CD4-positive, alpha-beta memory T cell (primary cell): ENCODE measurements around the gene RABGGTA. TPM values are rescaled to one million over a fixed set of nuclear protein-coding genes. Genes with fewer than 3 reads are reported as not detected.
A peak's percentile ranks its signal among the peaks of the same experiment; 100 is the strongest.

Source experiments
- CTCF ChIA-PET: fragments of 350-600 bp; sonication (Branson Sonifier 250); formaldehyde crosslinking; loops from one replicate; lab custom pipeline; 2021; ENCODE audit warnings: inconsistent platforms; ENCODE audit not compliant: partially characterized antibody; lab: Charles Lee
- POLR2A ChIA-PET: fragments of 350-600 bp; sonication (Branson Sonifier 250); formaldehyde crosslinking; loops from one replicate; lab custom pipeline; 2021; ENCODE audit not compliant: partially characterized antibody; lab: Charles Lee
- DNase-seq, 5 donors: peaks; one replicate each; pipeline versions ENCODE4 v3.0.0 to v3.0.0-alpha.2; 2020 to 2022; ENCODE audit warnings: mixed read lengths in 1 of 5
- H3K27ac ChIP-seq: one replicate; pipeline ENCODE4 v1.7.0; 2013; ENCODE audit warnings: low read depth, low read length
- H3K27me3 ChIP-seq: 2 replicates; pipeline ENCODE4 v1.7.0; 2013; ENCODE audit warnings: mild to moderate bottlenecking, low read length, moderate library complexity; ENCODE audit not compliant: insufficient read depth
- H3K36me3 ChIP-seq: 2 replicates; pipeline ENCODE4 v1.7.0; 2013; ENCODE audit warnings: mild to moderate bottlenecking, low read length, moderate library complexity; ENCODE audit not compliant: insufficient read depth
- H3K4me1 ChIP-seq: 2 replicates; pipeline ENCODE4 v1.7.0; 2013; ENCODE audit warnings: mild to moderate bottlenecking, low read length, moderate library complexity; ENCODE audit not compliant: insufficient read depth
- H3K4me3 ChIP-seq, 2 donors: one replicate each; pipeline ENCODE4 v1.7.0; 2013; ENCODE audit warnings: low read length in 2 of 2, mild to moderate bottlenecking in 1 of 2
- H3K9me3 ChIP-seq, 2 donors: one replicate each; pipeline ENCODE4 v1.7.0; 2013; ENCODE audit warnings: low read length in 2 of 2, control low read depth in 1 of 2; ENCODE audit not compliant: control insufficient read depth in 1 of 2
- H3K27ac Mint-ChIP-seq, 7 donors: one replicate each; pipeline ENCODE4 v1.8.0; 2020 to 2021; ENCODE audit warnings: mixed read lengths in 7 of 7, mild to moderate bottlenecking in 6 of 7, inconsistent platforms in 3 of 7, moderate library complexity in 3 of 7
- H3K27me3 Mint-ChIP-seq, 2 donors: one replicate each; pipeline ENCODE4 v1.8.0; 2020 to 2021; ENCODE audit warnings: mixed read lengths in 2 of 2
- H3K36me3 Mint-ChIP-seq, 2 donors: one replicate each; pipeline ENCODE4 v1.8.0; 2020 to 2021; ENCODE audit warnings: mixed read lengths in 2 of 2, inconsistent platforms in 1 of 2, mild to moderate bottlenecking in 1 of 2
- H3K4me1 Mint-ChIP-seq, 4 donors: one replicate each; pipeline ENCODE4 v1.8.0; 2020 to 2021; ENCODE audit warnings: mixed read lengths in 4 of 4, mild to moderate bottlenecking in 1 of 4
- H3K4me3 Mint-ChIP-seq, 8 donors: one replicate each; pipeline ENCODE4 v1.8.0; 2020 to 2021; ENCODE audit warnings: mixed read lengths in 8 of 8, mild to moderate bottlenecking in 7 of 8, moderate library complexity in 6 of 8, inconsistent platforms in 3 of 8
- H3K9me3 Mint-ChIP-seq, 8 donors: one replicate each; pipeline ENCODE4 v1.8.0; 2020 to 2021; ENCODE audit warnings: mixed read lengths in 8 of 8, mild to moderate bottlenecking in 5 of 8, inconsistent platforms in 3 of 8, moderate library complexity in 1 of 8
- intact Hi-C: fragments of 100-400 bp; cut with micrococcal nuclease; formaldehyde crosslinking; loops from one replicate; pipeline ENCODE4 v1.15.1; 2023
- polyA plus RNA-seq, 2 donors: library from polyadenylated mRNA; unstranded; fragments of 300-500 nt; fragmentation: Illumina TruSeq; gene quantifications; one replicate each; pipeline ENCODE4 v1.2.3, GENCODE V29; 2021
- total RNA-seq, 2 experiments: library from RNA; stranded (reverse); gene quantifications; one replicate each; pipeline ENCODE4 v1.2.3, GENCODE V29; 2021

The RABGGTA gene
- total and polyA plus RNA-seq, 4 experiments from 2014 or later, result 22.9 to 62.5 (median 44.0) TPM

DNA sequence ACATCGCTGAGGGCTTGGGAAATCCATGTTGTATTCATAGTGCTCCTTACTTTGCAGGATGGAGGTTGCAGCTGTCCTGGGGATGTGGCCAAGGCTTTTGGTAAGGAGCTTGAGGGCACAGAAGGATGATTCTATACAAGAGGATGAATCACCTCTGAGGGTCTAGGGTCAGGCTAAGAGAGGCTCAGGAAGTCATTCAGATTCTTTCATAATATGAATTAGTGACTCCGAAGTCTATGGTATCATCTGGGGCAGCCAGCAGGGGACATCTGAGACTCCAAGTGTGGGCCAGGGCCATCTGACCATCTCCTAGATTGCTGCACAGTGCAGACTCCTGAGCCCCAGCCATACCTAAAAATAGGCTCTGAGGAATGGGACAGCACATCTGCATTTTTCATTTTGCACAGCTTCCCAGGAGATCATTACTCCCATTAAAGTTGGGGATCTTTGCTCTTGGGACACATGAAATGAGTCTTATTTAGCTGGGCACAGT is 33.9 kb downstream of the RABGGTA start:
- peaks cover 48 to 85% of the 10 kb centered on the region in 2 donors for H3K36me3 Mint-ChIP-seq
- CTCF ChIA-PET, result interaction anchor here (0.9 to 25.6 kb wide), 4 partner anchors 18 to 68 kb away, joined by 3 to 556 read pairs (median 4); partner anchors contain the start of genes CIDEB, DHRS1, LTB4R and LTB4R2
- peaks cover 54 to 95% (median 75%) of the 10 kb centered on the region in 4 donors for H3K4me1 Mint-ChIP-seq
- Histone ChIP-seq H3K4me3 (no peak overlapping the region), H3K36me3 (peaks cover 68% of the 10 kb centered on the region), H3K9me3 (no peaks in the 10 kb centered on the region), H3K27me3 (no peaks in the 10 kb centered on the region), H3K4me1 (peaks cover 63% of the 10 kb centered on the region), H3K27ac (no peak overlapping the region)
- H3K27me3 Mint-ChIP-seq, result no peaks in the 10 kb centered on the region
- POLR2A ChIA-PET, result interaction anchor here (0.7 to 7.6 kb wide), 11 partner anchors 9 to 204 kb away, joined by 3 to 88 read pairs (median 4); partner anchors contain the start of genes CHMP4A, DCAF11, IPO4 and MDP1
- H3K27ac Mint-ChIP-seq, result peak overlapping the region in 6 of 7 donors; percentile 0 to 95 (median 50)
- intact Hi-C loops, result no loop called here
- H3K9me3 Mint-ChIP-seq, result no peaks in the 10 kb centered on the region
- H3K4me3 Mint-ChIP-seq, result peak overlapping the region in 1 of 8 donors; percentile 36
- DNase-seq, result no peak

DNA sequence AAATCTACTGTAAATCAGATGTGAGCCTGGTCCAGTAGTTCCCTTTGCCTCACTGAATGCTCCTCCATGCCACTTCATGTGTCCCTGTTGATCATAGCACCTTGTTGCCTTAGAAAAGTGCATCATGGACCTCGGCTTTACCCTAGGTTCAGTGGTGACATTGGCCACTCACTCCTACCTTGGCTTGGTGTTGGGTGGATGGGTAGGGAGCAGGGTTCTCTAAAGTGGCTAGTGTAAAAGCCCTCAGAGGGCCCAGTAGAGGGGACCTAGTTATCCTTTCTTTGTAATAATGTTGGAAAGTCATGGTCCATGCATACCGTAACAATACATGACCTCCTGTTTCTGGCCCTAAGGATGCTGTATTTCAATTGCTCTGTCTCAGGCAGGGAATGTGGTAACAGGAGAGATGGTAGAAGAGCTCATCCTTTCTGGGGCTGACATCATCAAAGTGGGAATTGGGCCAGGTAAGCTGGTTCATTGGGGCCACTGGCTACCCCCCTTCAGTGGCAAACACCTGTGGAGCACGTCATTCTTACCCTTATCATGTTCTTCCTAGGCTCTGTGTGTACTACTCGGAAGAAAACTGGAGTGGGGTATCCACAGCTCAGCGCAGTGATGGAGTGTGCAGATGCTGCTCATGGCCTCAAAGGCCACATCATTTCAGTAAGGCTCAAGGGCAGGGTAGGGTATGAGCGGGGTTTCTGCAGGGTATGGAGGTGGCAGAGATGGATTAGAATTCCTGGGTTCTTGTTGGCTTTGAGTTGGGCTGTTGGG is 34.5 kb downstream of the RABGGTA start:
- Histone ChIP-seq H3K27ac (no peak overlapping the region), H3K36me3 (peaks cover 68% of the 10 kb centered on the region), H3K9me3 (no peaks in the 10 kb centered on the region), H3K4me1 (peaks cover 62% of the 10 kb centered on the region), H3K27me3 (no peaks in the 10 kb centered on the region), H3K4me3 (no peak overlapping the region)
- intact Hi-C loops, result no loop called here
- ChIA-PET POLR2A (interaction anchor here (1.3 to 7.6 kb wide), 6 partner anchors 10 to 90 kb away, joined by 3 to 88 read pairs (median 8); partner anchors contain the start of genes CHMP4A, IPO4, MDP1 and PSME2), CTCF (interaction anchor here (1.4 to 25.6 kb wide), 2 partner anchors 17 to 69 kb away, joined by 3 to 556 read pairs; partner anchors contain the start of genes CIDEB, DHRS1, LTB4R and LTB4R2)
- Mint-ChIP-seq H3K36me3 (peaks cover 48 to 83% of the 10 kb centered on the region in 2 donors), H3K4me3 (no peak overlapping the region), H3K27ac (peak overlapping the region; percentile 0 to 95 (median 57)), H3K4me1 (peaks cover 56 to 95% (median 74%) of the 10 kb centered on the region in 4 donors), H3K27me3 (no peaks in the 10 kb centered on the region), H3K9me3 (no peaks in the 10 kb centered on the region)
- no peak for DNase-seq

- H3K27ac Mint-ChIP-seq, result peak overlapping the region in 6 of 7 donors; percentile 53 to 95 (median 70)
- H3K9me3 Mint-ChIP-seq, result no peaks in the 10 kb centered on the region
- H3K4me1 Mint-ChIP-seq, result peaks cover 60 to 100% (median 74%) of the 10 kb centered on the region in 4 donors
- intact Hi-C loops, result no loop called here
- no peak for DNase-seq
- ChIA-PET POLR2A (interaction anchor here (0.9 to 7.6 kb wide), 9 partner anchors 11 to 194 kb away, joined by 3 to 88 read pairs (median 4); partner anchors contain the start of genes CBLN3, CHMP4A, DCAF11 and IPO4), CTCF (interaction anchor here (1.4 to 25.6 kb wide), 4 partner anchors 16 to 98 kb away, joined by 3 to 556 read pairs (median 7); partner anchors contain the start of genes CIDEB, DHRS1, LTB4R and LTB4R2)
- no peaks in the 10 kb centered on the region for H3K27me3 ChIP-seq
- peak overlapping the region in 3 of 8 donors; percentile 13 to 39 (median 17) for H3K4me3 Mint-ChIP-seq
- no peaks in the 10 kb centered on the region for H3K27me3 Mint-ChIP-seq
- H3K36me3 ChIP-seq, result peaks cover 66% of the 10 kb centered on the region
- H3K36me3 Mint-ChIP-seq, result peaks cover 48 to 86% of the 10 kb centered on the region in 2 donors
- no peaks in the 10 kb centered on the region for H3K9me3 ChIP-seq
- H3K4me3 ChIP-seq, result no peak overlapping the region
- H3K27ac ChIP-seq, result peak overlapping the region; percentile 18
- peaks cover 61% of the 10 kb centered on the region for H3K4me1 ChIP-seq
Observed at GRCh38 chr14:24235804-24236688, 35.4 kb downstream of the RABGGTA start.

DNA sequence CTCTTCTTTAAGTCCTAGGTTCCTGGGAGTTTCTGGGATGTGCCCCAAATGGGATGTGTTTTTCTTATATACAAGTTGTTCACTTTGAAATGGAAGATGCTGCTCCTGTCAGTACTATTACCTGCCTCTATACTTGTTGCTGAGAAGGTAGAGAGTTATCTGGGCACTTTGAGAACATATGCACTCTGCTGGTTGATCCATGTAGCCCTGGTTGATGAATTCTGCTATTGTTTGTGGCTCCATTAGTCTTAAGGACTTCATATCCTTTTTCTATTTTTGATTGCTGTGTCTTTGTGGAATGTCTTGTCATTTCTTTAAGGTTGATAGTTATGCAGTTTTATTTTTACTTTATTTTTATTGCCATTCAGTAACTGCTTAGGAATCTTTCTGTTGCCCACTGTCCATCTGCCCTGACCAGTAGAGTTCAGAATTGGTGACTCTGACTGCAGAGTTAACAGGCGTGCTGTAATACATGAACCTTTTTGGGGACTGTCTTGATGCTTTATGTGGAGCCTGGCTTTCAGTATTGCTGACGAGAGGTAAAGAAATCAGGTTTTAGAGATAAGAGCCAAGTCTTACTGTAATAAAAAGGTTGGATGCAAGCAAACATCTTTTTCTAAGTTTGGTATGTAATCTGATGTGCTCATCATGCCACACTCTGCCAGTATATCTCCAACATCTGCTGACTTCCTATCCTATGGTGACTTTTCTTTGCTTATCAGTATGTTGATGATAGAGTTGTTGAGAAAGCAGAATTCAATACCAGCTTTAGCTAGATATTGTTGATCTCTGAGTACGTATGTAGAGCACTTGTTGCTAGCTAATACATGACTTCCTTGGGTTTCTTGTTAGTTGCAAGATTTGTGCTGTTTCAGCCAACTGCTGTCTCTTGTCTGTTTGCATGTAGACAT is 37.0 kb downstream of the RABGGTA start:
- Mint-ChIP-seq H3K9me3 (no peaks in the 10 kb centered on the region), H3K27me3 (no peaks in the 10 kb centered on the region), H3K36me3 (peaks cover 37 to 69% of the 10 kb centered on the region in 2 donors), H3K4me1 (peaks cover 48 to 85% (median 60%) of the 10 kb centered on the region in 4 donors), H3K27ac (peak overlapping the region; percentile 53 to 95 (median 79)), H3K4me3 (peak overlapping the region; percentile 12 to 99 (median 98))
- Histone ChIP-seq H3K27ac (peak overlapping the region; percentile 88), H3K4me3 (no peak overlapping the region), H3K36me3 (peaks cover 49% of the 10 kb centered on the region), H3K4me1 (peaks cover 50% of the 10 kb centered on the region), H3K9me3 (no peaks in the 10 kb centered on the region), H3K27me3 (no peaks in the 10 kb centered on the region)
- peak in 1 of 5 donors; percentile 37 for DNase-seq
- intact Hi-C loops, result no loop called here
- CTCF ChIA-PET, result interaction anchor here (0.9 to 25.6 kb wide), 6 partner anchors 8 to 197 kb away, joined by 4 to 556 read pairs (median 7); partner anchors contain the start of genes CIDEB, DHRS1, LTB4R and LTB4R2
- POLR2A ChIA-PET, result interaction anchor here (0.9 to 7.6 kb wide), 14 partner anchors 8 to 196 kb away, joined by 3 to 88 read pairs (median 6); partner anchors contain the start of genes CBLN3, CHMP4A, CIDEB and DCAF11

GRCh38 chr14:24233538-24233866 is 37.9 kb downstream of the RABGGTA start:
- H3K27ac Mint-ChIP-seq, result peak overlapping the region; percentile 95 to 99 (median 97)
- no peaks in the 10 kb centered on the region for H3K9me3 Mint-ChIP-seq
- Histone ChIP-seq H3K27ac (peak overlapping the region; percentile 88), H3K4me3 (peak overlapping the region; percentile 100), H3K4me1 (peaks cover 44% of the 10 kb centered on the region), H3K36me3 (peaks cover 41% of the 10 kb centered on the region), H3K9me3 (no peaks in the 10 kb centered on the region), H3K27me3 (no peaks in the 10 kb centered on the region)
- no peaks in the 10 kb centered on the region for H3K27me3 Mint-ChIP-seq
- H3K4me1 Mint-ChIP-seq, result peaks cover 44 to 77% (median 56%) of the 10 kb centered on the region in 4 donors
- peaks cover 31 to 63% of the 10 kb centered on the region in 2 donors for H3K36me3 Mint-ChIP-seq
- CTCF ChIA-PET, result interaction anchor here (2.3 kb wide), 1 partner anchor 9 kb away, joined by 17 read pairs; the partner anchor contains the start of gene TINF2
- intact Hi-C loops, result loop anchor here (2.0 kb wide), 1 partner anchor 93 kb away; the partner anchor contains the start of gene EMC9
- H3K4me3 Mint-ChIP-seq, result peak overlapping the region; percentile 97 to 99 (median 98)
- DNase-seq, result no peak
- POLR2A ChIA-PET, result interaction anchor here (1.0 to 7.6 kb wide), 11 partner anchors 9 to 198 kb away, joined by 3 to 88 read pairs (median 8); partner anchors contain the start of genes CHMP4A, DHRS1, IPO4 and MDP1
